D341Med (cell line): ENCODE results near the gene FPGT.
"Not testable (repeated sequence)": the region's sequence is repeated elsewhere in the genome, so short reads cannot be mapped to it uniquely, and the experiment has no call there.

ENCODE experiments used
- DNase-seq: peaks from one replicate; pipeline ENCODE4 v3.0.0; 2012; ENCODE audit warnings: low spot score

Gene FPGT

GRCh38 chr1:74197657-74198552 is at the start of gene FPGT, which contains the start of gene LRRIQ3:
Gene FPGT (plus strand): TSS chr1:74198242. CDS start chr1:74198279, 37 bp downstream.
Gene LRRIQ3 (minus strand): TSS chr1:74198176. CDS start chr1:74183684, 14,492 bp downstream.
- DNase-seq: peak; percentile 97

DNA sequence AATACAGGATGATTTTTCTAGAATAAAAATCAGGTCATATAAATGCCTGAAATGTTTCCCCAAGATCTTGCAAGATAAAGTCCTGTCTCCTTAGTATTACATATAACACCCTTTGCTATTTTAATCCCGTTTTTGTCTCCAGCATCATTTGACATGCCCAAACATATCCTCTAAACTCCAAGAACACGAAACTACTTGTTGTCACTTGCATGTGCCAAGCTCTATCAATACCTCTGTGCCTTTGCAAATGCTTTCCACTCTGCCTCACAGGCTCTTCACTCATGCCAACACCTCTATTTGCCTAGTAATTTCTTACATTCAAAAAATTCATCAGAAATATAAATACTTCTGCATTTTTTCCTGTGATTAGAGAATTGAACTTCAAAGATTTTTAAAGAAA is 38.0 kb upstream of the FPGT start:
- DNase-seq: no peak

GRCh38 chr1:74161497-74161896 is 36.5 kb upstream of the FPGT start:
- no peak for DNase-seq

GRCh38 chr1:74162333-74162732 is 35.7 kb upstream of the FPGT start:
- no peak for DNase-seq

GRCh38 chr1:74174423-74174822 is 23.6 kb upstream of the FPGT start:
- DNase-seq: not testable (repeated sequence)

DNA sequence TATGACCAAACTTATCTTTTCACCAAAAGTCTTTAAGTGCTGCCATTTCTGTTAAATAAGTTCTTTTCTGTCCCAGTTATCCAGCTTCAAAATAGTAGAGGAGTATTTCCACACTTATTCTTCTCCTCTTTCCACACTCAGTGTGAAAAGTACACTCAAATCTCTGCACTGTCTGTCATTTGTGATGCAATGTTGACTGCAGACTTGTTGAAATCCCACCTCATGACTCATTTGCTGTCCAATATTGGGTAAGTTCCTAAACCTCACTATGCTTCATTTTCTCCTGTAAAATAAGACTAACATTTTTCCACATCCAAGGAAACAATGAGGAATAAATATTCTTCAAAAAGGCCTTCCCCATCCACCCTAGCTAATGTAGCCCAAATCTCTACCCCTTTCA is 17.6 kb upstream of the FPGT start:
- DNase-seq: no peak

GRCh38 chr1:74193908-74194307 is 4.1 kb upstream of the FPGT start:
- DNase-seq: no peak

GRCh38 chr1:74195339-74195738 is 2.7 kb upstream of the FPGT start:
- DNase-seq: no peak

GRCh38 chr1:74197255-74197654 is 787 bp upstream of the FPGT start:
- DNase-seq: no peak

- DNase-seq: no peak
Observed at GRCh38 chr1:74199504-74199903, 1.5 kb downstream of the FPGT start.

DNA sequence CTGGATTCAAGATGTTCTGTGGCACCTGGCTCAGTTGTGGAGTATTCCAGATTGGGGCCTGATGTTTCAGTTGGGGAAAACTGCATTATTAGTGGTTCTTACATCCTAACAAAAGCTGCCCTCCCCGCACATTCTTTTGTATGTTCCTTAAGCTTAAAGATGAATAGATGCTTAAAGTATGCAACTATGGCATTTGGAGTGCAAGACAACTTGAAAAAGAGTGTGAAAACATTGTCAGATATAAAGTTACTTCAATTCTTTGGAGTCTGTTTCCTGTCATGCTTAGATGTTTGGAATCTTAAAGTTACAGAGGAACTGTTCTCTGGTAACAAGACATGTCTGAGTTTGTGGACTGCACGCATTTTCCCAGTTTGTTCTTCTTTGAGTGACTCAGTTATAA is 7.2 kb downstream of the FPGT start:
- no peak for DNase-seq

DNA sequence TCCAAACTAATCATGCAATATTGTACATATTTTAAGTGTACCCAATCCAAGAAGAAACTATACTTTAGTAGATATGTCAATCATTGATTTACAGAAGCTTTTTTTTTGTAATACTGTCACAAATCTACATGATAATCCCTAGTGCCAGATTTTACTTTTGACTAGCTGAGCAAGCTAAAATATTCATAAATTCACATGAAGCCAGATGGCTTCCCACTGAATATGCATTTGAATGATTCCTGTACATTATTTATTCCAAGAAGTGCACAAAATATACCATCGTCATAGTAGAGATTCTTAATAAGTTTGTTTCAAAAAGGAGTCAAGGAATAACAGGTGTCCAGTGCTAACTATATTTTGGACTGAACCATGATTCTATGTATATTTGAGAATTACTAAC is 17.2 kb downstream of the FPGT start:
- DNase-seq: no peak

- no peak for DNase-seq
Observed at GRCh38 chr1:74222701-74223100, 24.7 kb downstream of the FPGT start.

DNA sequence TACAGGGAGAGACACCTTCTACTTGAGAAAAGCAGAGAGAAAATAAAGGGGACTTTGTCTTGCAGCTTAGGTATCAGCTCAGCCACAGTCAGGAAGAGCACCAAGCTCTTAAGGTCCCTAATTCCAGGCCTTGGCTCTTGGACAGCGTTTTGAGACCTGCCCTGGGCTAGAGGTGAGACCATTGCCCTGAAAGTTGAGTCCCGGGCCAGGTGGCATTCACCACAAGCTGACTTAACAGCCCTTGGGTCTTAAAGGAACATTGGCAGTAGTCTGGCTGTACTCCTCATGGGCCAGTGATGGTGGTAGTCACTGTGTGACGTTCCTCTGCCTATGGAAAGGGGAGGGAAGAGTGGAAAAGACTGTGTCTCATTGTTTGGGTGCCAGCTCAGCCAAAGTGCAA is 25.4 kb downstream of the FPGT start:
- DNase-seq: no peak

DNA sequence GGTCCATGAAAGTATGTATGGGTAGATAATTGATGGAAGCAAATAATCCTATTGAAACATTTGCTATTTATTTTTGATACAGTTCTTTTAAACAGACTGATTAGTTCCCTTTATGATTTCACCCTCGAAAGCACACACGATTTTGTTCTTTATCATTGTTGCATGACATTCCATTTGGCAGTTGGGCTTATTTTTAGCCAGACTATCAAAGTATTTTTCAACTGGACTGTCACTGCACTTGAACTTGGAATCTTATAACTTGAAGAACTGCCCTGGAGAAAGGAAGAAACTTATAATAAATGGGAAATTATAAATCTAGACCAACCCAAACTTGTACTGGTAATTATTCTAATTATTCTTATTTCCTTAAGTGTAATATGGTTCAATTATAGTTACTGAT is 37.1 kb downstream of the FPGT start, which contains the start of gene TNNI3K:
TSS of gene TNNI3K (plus strand) at position 235 of the 400 bp plus-strand sequence. CDS start at position 300, 65 bp downstream.
- DNase-seq: no peak

DNA sequence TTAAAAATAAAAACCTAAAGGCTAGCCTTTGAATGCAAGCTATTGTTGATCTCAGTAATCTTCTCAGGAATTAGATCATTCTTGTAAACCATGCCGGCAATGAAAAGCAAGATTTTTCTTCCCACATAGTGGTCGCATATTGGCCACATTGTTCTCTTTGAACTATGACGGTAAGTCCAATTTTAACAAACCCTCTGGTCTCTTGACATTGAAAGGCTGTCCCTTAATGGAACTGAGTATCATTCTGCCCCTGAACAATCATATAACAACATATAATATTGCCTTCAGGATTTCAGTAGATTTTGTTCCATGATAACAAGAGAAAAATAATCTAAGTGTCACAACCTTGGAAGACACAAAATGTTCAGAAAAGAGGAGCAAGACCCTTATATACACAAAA is 38.4 kb downstream of the FPGT start:
- no peak for DNase-seq

GRCh38 chr1:74237035-74237434 is 39.0 kb downstream of the FPGT start:
- no peak for DNase-seq

GRCh38 chr1:74237787-74238186 is 39.7 kb downstream of the FPGT start:
- no peak for DNase-seq

DNA sequence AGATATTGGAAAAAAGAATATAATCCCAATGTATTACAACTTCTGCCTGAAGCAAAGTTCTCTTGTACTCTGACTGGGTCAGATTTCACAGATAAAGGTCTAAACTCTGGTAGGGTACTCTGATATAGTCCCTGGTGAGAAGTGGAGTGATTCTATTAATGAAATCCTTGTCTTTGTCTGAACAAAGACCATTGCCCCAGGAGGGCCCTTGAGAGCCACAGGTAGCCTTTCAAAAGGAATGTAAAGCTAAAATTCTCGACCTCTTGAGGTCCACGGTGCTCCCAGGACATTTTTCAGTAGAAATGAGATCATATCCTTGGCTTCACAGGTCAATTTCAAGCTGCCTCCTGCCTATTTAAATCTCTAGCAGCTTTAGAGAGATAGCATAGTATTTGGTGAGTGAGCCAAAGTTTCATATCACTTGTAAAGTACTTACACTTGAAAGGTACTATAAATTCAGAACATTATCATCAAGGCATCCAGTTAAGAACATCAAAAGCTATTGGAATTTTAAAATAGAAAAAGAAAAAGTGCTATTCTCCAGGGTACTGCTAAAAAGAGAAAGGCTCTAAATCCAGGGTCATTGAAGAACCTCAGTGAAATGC is 47.2 kb downstream of the FPGT start:
- no peak for DNase-seq

DNA sequence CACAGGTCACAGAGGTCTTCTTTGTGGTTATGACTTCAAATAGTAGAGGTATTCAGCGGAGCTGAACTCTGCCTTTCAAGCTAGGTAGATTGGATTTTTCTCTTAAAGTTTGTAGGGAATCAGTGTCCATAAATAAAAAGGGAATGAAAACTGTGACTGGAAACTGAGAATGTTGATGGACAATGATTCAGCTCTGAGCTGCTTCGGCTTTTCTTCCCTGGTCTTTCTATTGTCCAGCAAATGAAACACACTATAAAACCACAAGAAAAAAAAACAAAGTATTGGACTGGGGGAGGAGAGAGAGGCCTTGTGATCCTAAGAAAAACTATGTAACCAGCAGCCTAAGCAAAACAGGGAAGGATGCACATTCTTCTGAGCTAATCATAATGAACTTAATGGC is 48.3 kb downstream of the FPGT start:
- no peak for DNase-seq

- no peak for DNase-seq
Observed at GRCh38 chr1:74247881-74248528, 50.0 kb downstream of the FPGT start.

DNA sequence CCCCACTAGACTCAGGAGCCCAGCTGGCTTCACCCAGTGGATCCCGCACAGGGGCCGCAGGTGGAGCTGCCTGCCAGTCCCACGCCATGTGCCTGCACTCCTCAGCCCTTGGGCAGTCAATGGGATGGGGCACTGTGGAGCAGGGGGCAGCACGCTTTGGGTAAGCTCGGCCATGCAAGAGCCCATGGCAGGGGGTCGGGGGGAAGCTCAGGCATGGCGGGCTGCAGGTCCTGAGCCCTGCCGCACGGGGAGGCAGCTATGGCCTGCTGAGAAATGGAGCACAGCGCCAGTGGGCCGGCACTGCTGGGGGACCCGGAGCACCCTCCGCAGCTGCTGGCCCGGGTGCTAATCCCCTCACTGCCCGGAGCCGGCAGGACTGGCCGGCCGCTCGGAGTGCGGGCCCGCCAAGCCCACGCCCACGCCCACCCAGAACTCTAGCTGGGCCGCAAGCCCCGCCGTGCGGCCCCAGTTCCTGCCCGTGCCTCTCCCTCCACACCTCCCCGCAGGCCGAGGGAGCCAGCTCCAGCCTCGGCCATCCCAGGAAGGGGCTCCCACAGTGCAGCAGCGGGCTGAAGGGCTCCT is 55.3 kb downstream of the FPGT start:
- DNase-seq: not testable (repeated sequence)
